Subcutaneous adipose tissue (tissue), 4 donors: ENCODE results near the gene PALLD. TPM values are rescaled to one million over a fixed set of nuclear protein-coding genes. Genes with fewer than 3 reads are reported as not detected.

Experiments
- total RNA-seq, 4 donors: library from RNA; depleted of rRNA; stranded (reverse); fragments of >200 nt; gene quantifications; one replicate each; pipeline ENCODE4 v1.1.0, GENCODE V29; 2016
- TF ChIP-seq, protein P1 (sequence below): fragments of 450-650 bp; IDR thresholded peaks from one replicate; pipeline ENCODE4 v1.5.1; 2016; ENCODE audit warnings: low read depth, mild to moderate bottlenecking, control low read depth, antibody characterized with exemption, moderate library complexity

Gene PALLD
- total RNA-seq, 4 donors from 2014 or later = 94.1 to 118 (median 110) TPM

- TF ChIP-seq, protein P1, sequence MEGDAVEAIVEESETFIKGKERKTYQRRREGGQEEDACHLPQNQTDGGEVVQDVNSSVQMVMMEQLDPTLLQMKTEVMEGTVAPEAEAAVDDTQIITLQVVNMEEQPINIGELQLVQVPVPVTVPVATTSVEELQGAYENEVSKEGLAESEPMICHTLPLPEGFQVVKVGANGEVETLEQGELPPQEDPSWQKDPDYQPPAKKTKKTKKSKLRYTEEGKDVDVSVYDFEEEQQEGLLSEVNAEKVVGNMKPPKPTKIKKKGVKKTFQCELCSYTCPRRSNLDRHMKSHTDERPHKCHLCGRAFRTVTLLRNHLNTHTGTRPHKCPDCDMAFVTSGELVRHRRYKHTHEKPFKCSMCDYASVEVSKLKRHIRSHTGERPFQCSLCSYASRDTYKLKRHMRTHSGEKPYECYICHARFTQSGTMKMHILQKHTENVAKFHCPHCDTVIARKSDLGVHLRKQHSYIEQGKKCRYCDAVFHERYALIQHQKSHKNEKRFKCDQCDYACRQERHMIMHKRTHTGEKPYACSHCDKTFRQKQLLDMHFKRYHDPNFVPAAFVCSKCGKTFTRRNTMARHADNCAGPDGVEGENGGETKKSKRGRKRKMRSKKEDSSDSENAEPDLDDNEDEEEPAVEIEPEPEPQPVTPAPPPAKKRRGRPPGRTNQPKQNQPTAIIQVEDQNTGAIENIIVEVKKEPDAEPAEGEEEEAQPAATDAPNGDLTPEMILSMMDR = no peak
These were observed 377.2 kb downstream of the PALLD start for GRCh38 chr4:168874083-168874482.

DNA sequence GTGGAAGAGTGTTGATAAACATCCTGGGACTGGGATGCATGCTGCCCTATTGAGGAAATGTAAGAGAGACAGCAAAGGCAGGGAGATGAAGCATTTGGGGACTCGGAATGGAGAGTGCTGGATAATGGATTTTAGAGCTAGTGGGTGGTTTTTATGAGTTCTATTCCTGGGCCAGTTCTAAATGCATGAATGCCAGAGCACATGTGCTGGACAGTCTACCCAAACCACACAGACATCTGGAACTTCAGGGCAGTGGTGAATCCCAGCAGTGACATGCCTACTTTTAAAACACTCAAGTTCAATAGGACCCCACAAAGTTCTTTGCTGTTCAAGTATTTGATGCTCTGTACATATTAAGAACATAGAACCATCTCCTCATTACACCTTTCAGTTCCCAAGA is 379.3 kb downstream of the PALLD start:
- TF ChIP-seq, protein P1 = no peak

- TF ChIP-seq, protein P1 = no peak
These were observed 380.9 kb downstream of the PALLD start for GRCh38 chr4:168877511-168878491.

- TF ChIP-seq, protein P1 = no peak
These were observed 381.8 kb downstream of the PALLD start for GRCh38 chr4:168878623-168879022.

- TF ChIP-seq, protein P1 = no peak
These were observed 382.3 kb downstream of the PALLD start for GRCh38 chr4:168879188-168879587.

DNA sequence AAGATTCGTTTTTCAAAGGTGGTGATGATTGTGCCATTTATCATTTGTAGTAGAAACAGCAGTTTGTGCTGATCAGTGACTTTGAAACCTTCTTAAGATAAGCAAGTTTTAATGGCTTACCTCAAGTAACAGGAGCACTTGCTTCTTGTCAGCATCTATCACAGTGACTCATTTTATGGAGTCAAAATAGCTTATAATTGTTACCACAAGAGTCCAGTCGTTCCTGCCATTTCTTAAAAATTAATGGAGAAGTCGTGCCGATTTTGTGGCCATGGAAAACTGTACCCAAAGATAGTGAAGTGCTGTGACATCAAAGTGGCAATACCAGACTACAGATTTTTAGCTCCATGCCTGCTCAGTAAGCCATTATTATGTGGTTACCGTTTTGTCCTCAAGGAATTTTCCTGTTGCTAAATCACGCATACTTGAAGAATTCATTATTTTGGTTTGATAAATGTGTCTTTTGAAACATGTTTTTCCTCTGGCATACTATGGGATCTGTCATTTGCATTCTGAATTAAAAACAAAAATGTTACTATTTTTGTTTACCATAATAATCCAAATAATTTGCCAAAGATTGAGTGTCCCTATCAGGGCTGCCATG is 383.3 kb downstream of the PALLD start:
- TF ChIP-seq, protein P1 = no peak
